Stimulated activated naive B cell treated with anti-CD40 and anti-IgM and Interleukin-4, amounts not matched to agents 10 μg/mL and 1 μg/mL and 100 μg/mL, for 72 hours (primary cell): ENCODE measurements around the gene RADX.
A peak's percentile ranks its signal among the peaks of the same experiment; 100 is the strongest.

ENCODE experiments used
- ATAC-seq, 2 donors: fragments of 150-1000 bp; cut with Tn5 transposase; replicated peaks; 2 replicates each; pipeline ENCODE4 v1.10.0; 2021; ENCODE audit warnings: moderate library complexity in 1 of 2
- DNase-seq: peaks from one replicate; pipeline ENCODE4 v3.0.0; 2021
- H3K27ac Mint-ChIP-seq: one replicate; pipeline ENCODE4 v1.8.0; 2022; ENCODE audit warnings: mild to moderate bottlenecking, mixed read lengths
- H3K27me3 Mint-ChIP-seq, 2 donors: one replicate each; pipeline ENCODE4 v1.8.0; 2022; ENCODE audit warnings: mixed read lengths in 2 of 2
- H3K36me3 Mint-ChIP-seq, 2 donors: one replicate each; pipeline ENCODE4 v1.8.0; 2022; ENCODE audit warnings: mixed read lengths in 2 of 2, mild to moderate bottlenecking in 1 of 2
- H3K4me1 Mint-ChIP-seq, 2 donors: one replicate each; pipeline ENCODE4 v1.8.0; 2022; ENCODE audit warnings: mixed read lengths in 2 of 2, mild to moderate bottlenecking in 1 of 2
- H3K4me3 Mint-ChIP-seq, 2 donors: one replicate each; pipeline ENCODE4 v1.8.0; 2022; ENCODE audit warnings: mild to moderate bottlenecking in 2 of 2, mixed read lengths in 2 of 2, moderate library complexity in 1 of 2
- H3K9me3 Mint-ChIP-seq, 2 donors: one replicate each; pipeline ENCODE4 v1.8.0; 2022; ENCODE audit warnings: mixed read lengths in 2 of 2, mild to moderate bottlenecking in 1 of 2

Gene RADX

DNA sequence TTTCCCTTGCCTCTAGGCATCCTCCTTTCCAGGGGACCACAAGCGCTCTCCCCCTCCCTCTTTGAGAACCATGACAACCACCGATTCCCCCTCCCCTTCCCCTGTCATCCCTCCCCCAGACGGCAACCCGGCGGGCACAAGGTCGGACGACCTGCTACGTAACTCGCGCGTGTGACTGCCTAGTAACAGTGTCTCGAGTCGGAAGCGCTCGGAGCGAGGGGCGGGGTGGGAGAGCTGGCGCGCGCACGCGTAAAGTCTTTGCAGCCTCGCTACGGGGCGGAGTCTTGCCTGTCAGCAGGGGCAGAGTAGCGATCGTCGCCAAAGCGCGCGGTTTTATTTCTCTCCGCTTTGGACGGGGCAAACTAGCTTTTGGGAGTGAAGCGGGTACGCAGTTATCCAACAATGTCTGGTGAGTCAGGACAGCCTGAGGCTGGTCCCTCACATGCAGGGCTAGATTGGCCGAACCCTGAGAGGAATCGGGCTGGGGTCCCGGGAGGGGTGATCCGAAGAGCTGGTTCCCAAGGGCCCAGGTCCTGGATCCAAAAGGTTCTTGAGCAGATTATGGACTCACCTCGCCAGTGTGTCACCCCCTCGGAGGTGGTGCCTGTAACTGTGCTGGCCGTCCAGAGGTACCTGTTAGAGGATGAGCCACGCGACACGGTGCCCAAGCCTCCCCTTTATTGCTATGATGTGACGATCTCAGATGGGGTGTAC, at the start of gene RADX:
TSS of gene RADX (plus strand) at position 300 of the 714 bp plus-strand sequence. CDS start at position 403, 103 bp downstream.
- Mint-ChIP-seq H3K27me3 (no peaks in the 10 kb centered on the region), H3K27ac (peak within 1 kb of the TSS; percentile 72), H3K4me3 (peak within 1 kb of the TSS; percentile 83 to 97), H3K4me1 (peaks cover 3 to 11% of the 10 kb centered on the region in 2 donors), H3K9me3 (no peaks in the 10 kb centered on the region), H3K36me3 (no peaks in the 10 kb centered on the region)
- ATAC-seq = peak; percentile 98 to 99
- DNase-seq = peak; percentile 78

GRCh38 chrX:106564986-106565385, 46.8 kb upstream of the RADX start:
- Mint-ChIP-seq H3K27ac (no peak overlapping the region), H3K27me3 (peaks cover 0 to 12% of the 10 kb centered on the region in 2 donors)

GRCh38 chrX:106566362-106566761, 45.4 kb upstream of the RADX start:
- ATAC-seq (no peak), DNase-seq (no peak)
- Mint-ChIP-seq H3K27me3 (peaks cover 0 to 12% of the 10 kb centered on the region in 2 donors), H3K27ac (no peak overlapping the region), H3K4me1 (no peaks in the 10 kb centered on the region), H3K9me3 (no peaks in the 10 kb centered on the region), H3K4me3 (no peak overlapping the region), H3K36me3 (no peaks in the 10 kb centered on the region)

More at GRCh38 chrX:106564986-106565385, 46.8 kb upstream of the RADX start:
- Mint-ChIP-seq H3K36me3 (no peaks in the 10 kb centered on the region), H3K4me1 (no peaks in the 10 kb centered on the region), H3K4me3 (no peak overlapping the region), H3K9me3 (no peaks in the 10 kb centered on the region)
- ATAC-seq = no peak
- DNase-seq = no peak

DNA sequence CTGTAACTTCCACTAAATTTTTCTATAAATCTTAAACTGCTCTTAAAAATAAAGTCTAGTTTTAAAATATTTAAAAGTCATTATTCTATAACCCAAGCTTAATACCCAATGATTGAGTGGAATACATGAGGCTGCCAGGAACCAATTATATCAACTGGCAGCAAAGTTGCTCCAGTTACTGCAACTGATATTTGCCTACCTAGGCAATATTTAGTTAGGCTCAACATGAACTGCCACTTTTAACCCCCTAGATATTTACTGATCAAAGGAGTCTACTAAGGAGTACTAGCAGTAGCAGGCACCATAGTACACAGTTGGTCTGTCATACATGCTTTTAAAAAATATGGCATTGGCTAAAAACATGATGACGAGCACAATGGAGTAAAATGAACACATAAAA, 29.9 kb upstream of the RADX start:
- DNase-seq (no peak), ATAC-seq (no peak)
- no peaks in the 10 kb centered on the region for H3K27me3 Mint-ChIP-seq
- H3K4me1 Mint-ChIP-seq = no peaks in the 10 kb centered on the region
- H3K27ac Mint-ChIP-seq = no peak overlapping the region
- H3K36me3 Mint-ChIP-seq = no peaks in the 10 kb centered on the region
- H3K4me3 Mint-ChIP-seq = no peak overlapping the region
- peaks cover 0 to 5% of the 10 kb centered on the region in 2 donors for H3K9me3 Mint-ChIP-seq

GRCh38 chrX:106585478-106585877, 26.3 kb upstream of the RADX start:
- no peaks in the 10 kb centered on the region for H3K36me3 Mint-ChIP-seq
- ATAC-seq = no peak
- H3K27me3 Mint-ChIP-seq = peaks cover 0 to 4% of the 10 kb centered on the region in 2 donors
- no peaks in the 10 kb centered on the region for H3K9me3 Mint-ChIP-seq
- H3K4me1 Mint-ChIP-seq = no peaks in the 10 kb centered on the region
- H3K27ac Mint-ChIP-seq = no peak overlapping the region
- DNase-seq = no peak
- no peak overlapping the region for H3K4me3 Mint-ChIP-seq

DNA sequence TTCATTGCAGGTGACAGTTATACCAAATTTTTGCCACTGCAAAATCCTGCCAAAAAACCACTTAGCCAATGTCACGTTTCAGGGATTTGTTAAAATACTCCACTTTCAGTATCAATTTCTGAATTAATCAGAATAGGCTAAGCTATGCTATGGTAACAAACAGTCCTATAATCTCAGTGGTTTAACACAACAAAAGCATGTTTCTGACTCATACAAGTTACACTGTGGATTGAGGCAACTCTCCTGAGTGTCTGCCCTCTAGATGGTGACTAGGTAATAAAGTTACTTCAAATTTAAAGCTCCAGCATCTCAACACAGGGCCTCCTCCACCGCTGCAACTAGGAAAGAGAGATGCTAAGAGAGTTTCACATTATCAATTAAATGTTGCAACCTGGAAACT, 23.0 kb upstream of the RADX start:
- Mint-ChIP-seq H3K4me3 (no peak overlapping the region), H3K4me1 (no peaks in the 10 kb centered on the region), H3K9me3 (no peaks in the 10 kb centered on the region), H3K27ac (no peak overlapping the region), H3K27me3 (peaks cover 6 to 7% of the 10 kb centered on the region in 2 donors), H3K36me3 (no peaks in the 10 kb centered on the region)
- ATAC-seq = no peak
- DNase-seq = no peak

DNA sequence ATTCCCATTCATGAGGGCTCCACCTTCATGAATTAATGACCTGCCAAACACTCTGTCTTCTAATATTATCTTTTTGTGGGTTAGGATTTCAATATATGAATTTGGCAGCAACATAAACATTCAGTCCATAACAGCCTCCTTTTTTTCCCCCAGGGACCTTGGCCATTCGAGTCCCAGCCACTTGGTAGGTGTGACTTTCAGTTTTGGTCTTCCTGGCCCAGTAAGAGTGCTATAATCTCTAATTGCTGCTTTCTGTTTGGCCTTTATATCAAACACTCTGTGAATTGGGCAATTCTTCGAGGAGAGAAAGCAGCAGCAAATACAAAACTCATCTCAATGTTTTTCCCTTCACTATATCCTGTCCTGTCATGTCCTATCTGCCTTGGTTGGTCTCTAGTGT, 12.4 kb upstream of the RADX start:
- Mint-ChIP-seq H3K27me3 (peaks cover 7 to 10% of the 10 kb centered on the region in 2 donors), H3K27ac (no peak overlapping the region), H3K9me3 (no peaks in the 10 kb centered on the region), H3K4me1 (no peaks in the 10 kb centered on the region), H3K4me3 (no peak overlapping the region), H3K36me3 (no peaks in the 10 kb centered on the region)
- no peak for ATAC-seq
- no peak for DNase-seq

DNA sequence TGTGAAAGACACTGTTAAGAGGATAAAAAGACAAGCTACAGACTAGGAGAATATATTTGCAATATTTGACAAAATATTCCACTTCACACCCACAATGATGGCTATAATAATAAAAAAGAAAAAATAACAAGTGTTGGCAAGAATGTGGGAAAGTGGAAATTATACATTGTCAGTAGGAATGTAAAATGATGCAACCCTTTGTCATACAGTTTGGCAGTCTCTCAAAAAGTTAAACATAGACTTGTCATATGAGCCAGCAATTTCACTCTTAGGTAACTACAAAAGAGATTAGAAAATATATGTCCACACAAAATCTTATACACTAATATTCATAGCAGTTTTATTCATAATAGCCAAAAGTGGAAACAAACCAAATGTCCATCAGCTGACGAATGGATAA, 5.2 kb upstream of the RADX start:
- Mint-ChIP-seq H3K27ac (no peak overlapping the region), H3K4me3 (no peak overlapping the region), H3K27me3 (no peaks in the 10 kb centered on the region), H3K4me1 (no peaks in the 10 kb centered on the region), H3K36me3 (no peaks in the 10 kb centered on the region), H3K9me3 (no peaks in the 10 kb centered on the region)
- no peak for ATAC-seq
- no peak for DNase-seq

GRCh38 chrX:106608016-106608415, 3.8 kb upstream of the RADX start:
- Mint-ChIP-seq H3K9me3 (no peaks in the 10 kb centered on the region), H3K27me3 (no peaks in the 10 kb centered on the region), H3K27ac (no peak overlapping the region), H3K4me3 (no peak overlapping the region), H3K4me1 (peaks cover 2 to 6% of the 10 kb centered on the region in 2 donors), H3K36me3 (no peaks in the 10 kb centered on the region)
- DNase-seq (no peak), ATAC-seq (no peak)

- Mint-ChIP-seq H3K9me3 (no peaks in the 10 kb centered on the region), H3K36me3 (no peaks in the 10 kb centered on the region), H3K4me1 (peaks cover 3 to 11% of the 10 kb centered on the region in 2 donors), H3K27ac (peak overlapping the region; percentile 48), H3K27me3 (no peaks in the 10 kb centered on the region), H3K4me3 (peak overlapping the region; percentile 83 to 97)
- ATAC-seq = peak; percentile 18
- no peak for DNase-seq
These were observed 480 bp upstream of the RADX start for GRCh38 chrX:106611317-106611678.

DNA sequence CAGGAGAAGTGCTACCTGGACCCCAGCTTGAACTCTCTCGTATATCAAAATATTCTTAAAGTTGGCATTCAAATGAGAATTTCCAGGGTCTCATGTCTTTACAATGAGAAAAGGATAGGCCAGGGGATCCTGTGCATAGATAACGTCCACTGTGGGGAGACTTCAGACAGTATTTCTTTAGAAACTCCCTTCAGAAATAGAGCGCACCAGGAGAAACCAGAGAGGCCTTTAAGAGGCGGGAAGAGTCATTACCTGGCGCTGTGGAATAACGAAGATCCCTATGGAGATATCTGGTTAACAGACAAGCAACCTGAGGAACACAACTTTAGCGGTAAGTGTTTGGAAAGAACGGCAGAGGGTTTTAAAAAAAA, 600 bp downstream of the RADX start:
- H3K4me1 Mint-ChIP-seq = peaks cover 3 to 11% of the 10 kb centered on the region in 2 donors
- no peaks in the 10 kb centered on the region for H3K27me3 Mint-ChIP-seq
- no peaks in the 10 kb centered on the region for H3K9me3 Mint-ChIP-seq
- peak in 1 of 2 donors; percentile 11 for ATAC-seq
- peak overlapping the region; percentile 83 to 97 for H3K4me3 Mint-ChIP-seq
- no peak for DNase-seq
- H3K27ac Mint-ChIP-seq = peak overlapping the region; percentile 72
- H3K36me3 Mint-ChIP-seq = no peaks in the 10 kb centered on the region

DNA sequence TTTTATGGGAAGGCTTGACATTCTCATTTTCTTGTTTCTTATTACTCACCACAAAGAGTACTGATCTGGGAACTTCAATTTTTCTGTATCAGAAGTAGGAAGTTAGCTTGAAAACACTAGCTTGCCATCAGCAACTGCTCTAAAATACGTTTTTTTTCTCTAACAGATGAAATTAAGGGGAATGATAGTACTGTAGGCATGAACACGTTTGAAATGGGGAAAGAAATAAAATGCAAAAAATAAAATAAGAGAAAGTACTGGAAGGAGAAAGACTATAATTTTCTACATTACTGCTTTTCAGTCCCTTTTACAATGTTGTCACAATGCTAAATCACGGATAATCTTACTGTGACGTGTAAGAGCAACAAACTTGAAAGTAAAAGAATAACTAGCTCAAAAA, 1.5 kb downstream of the RADX start:
- H3K27me3 Mint-ChIP-seq = no peaks in the 10 kb centered on the region
- peaks cover 3 to 11% of the 10 kb centered on the region in 2 donors for H3K4me1 Mint-ChIP-seq
- no peaks in the 10 kb centered on the region for H3K9me3 Mint-ChIP-seq
- ATAC-seq (no peak), DNase-seq (no peak)
- no peak overlapping the region for H3K27ac Mint-ChIP-seq
- peak overlapping the region; percentile 83 to 97 for H3K4me3 Mint-ChIP-seq
- H3K36me3 Mint-ChIP-seq = no peaks in the 10 kb centered on the region

DNA sequence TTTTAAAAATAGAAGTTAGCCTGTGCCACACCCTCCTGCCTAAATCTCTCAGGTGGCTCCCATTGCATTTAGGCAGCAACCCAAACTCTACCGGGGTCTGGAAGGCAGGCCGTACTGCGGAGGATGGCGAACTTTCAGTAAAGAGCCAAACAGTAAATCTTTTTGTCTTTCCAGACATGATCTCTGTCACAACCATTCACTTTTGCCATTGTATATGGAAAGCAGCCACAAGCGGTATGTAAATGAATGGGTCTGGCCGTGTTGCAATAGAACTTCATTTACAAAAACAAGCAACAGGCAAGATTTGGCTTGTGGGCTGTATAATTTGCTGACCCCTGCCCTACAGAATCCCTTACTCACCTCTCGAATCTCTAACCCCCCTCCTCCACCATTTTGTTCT, 3.3 kb downstream of the RADX start:
- Mint-ChIP-seq H3K4me1 (peaks cover 3 to 11% of the 10 kb centered on the region in 2 donors), H3K36me3 (no peaks in the 10 kb centered on the region), H3K4me3 (no peak overlapping the region), H3K27me3 (no peaks in the 10 kb centered on the region), H3K27ac (no peak overlapping the region), H3K9me3 (no peaks in the 10 kb centered on the region)
- ATAC-seq = no peak
- DNase-seq = no peak

- no peaks in the 10 kb centered on the region for H3K27me3 Mint-ChIP-seq
- no peak overlapping the region for H3K4me3 Mint-ChIP-seq
- no peak for DNase-seq
- H3K4me1 Mint-ChIP-seq = no peaks in the 10 kb centered on the region
- no peak for ATAC-seq
- H3K9me3 Mint-ChIP-seq = no peaks in the 10 kb centered on the region
- H3K27ac Mint-ChIP-seq = no peak overlapping the region
- no peaks in the 10 kb centered on the region for H3K36me3 Mint-ChIP-seq
These were observed 8.0 kb downstream of the RADX start for GRCh38 chrX:106619797-106620196.

DNA sequence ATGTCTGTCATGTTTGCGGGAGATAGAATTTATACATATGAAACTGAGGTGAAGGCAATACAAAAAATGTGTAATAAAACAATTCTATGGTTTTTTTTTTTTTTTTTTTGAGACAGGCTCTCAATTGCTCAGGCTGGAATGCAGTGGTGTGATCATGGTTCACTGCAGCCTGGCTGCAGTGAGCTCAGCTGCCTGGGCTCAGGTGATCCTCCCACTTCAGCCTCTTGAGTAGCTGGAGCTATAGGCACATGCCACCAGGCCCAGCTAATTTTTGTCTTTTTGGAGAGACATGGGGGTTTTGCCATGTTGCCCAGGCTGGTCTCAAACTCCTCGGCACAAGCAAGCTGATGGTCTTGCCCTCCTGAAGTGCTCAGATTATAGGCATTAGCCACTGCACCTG, 10.1 kb downstream of the RADX start:
- DNase-seq = no peak
- Mint-ChIP-seq H3K27me3 (no peaks in the 10 kb centered on the region), H3K4me1 (no peaks in the 10 kb centered on the region), H3K36me3 (no peaks in the 10 kb centered on the region), H3K27ac (no peak overlapping the region), H3K9me3 (no peaks in the 10 kb centered on the region), H3K4me3 (no peak overlapping the region)
- no peak for ATAC-seq
